SK-N-SH (cell line): ENCODE results near the gene OR4M1.

Source experiments
- CHD2 ChIP-seq: fragments of 150-350 bp; IDR thresholded peaks from 2 replicates; pipeline ENCODE4 v1.6.1; 2018; ENCODE audit warnings: low read length; ENCODE audit not compliant: partially characterized antibody
- ELF1 ChIP-seq: IDR thresholded peaks from 2 replicates; pipeline ENCODE4 v1.4.0; 2012
- EP300 ChIP-seq, 2 experiments: IDR thresholded peaks; 2 replicates each; pipeline versions ENCODE4 v1.4.0 to v1.6.1; 2012; ENCODE audit warnings: borderline replicate concordance in 1 of 2, low read depth in 1 of 2, low read length in 1 of 2
- RCOR1 ChIP-seq: fragments of 150-350 bp; IDR thresholded peaks from 2 replicates; pipeline ENCODE4 v1.6.1; 2017; ENCODE audit warnings: antibody characterized with exemption, low read length
- SIN3A ChIP-seq: IDR thresholded peaks from 2 replicates; pipeline ENCODE4 v1.6.1; 2012; ENCODE audit warnings: low read depth, mild to moderate bottlenecking, low read length, moderate library complexity, borderline replicate concordance
- SMC3 ChIP-seq: IDR thresholded peaks from 2 replicates; pipeline ENCODE4 v1.6.1; 2012; ENCODE audit warnings: low read depth, low read length, improper control_type of control experiment
- TAF1 ChIP-seq: IDR thresholded peaks from 2 replicates; pipeline ENCODE4 v1.6.1; 2012; ENCODE audit warnings: low read depth, mild to moderate bottlenecking, low read length, moderate library complexity, borderline replicate concordance
- YY1 ChIP-seq: IDR thresholded peaks from 2 replicates; pipeline ENCODE4 v1.4.0; 2012; ENCODE audit warnings: low read depth, mild to moderate bottlenecking
- ZBTB33 ChIP-seq: IDR thresholded peaks from 2 replicates; pipeline ENCODE4 v1.4.0; 2012; ENCODE audit warnings: low read depth, borderline replicate concordance
- TF ChIP-seq, protein P1 (sequence below): fragments of 200-600 bp; sonication (generic); IDR thresholded peaks from 2 replicates; pipeline ENCODE4 v1.6.1; 2017; ENCODE audit warnings: antibody characterized with exemption, mild to moderate bottlenecking, moderate library complexity

DNA sequence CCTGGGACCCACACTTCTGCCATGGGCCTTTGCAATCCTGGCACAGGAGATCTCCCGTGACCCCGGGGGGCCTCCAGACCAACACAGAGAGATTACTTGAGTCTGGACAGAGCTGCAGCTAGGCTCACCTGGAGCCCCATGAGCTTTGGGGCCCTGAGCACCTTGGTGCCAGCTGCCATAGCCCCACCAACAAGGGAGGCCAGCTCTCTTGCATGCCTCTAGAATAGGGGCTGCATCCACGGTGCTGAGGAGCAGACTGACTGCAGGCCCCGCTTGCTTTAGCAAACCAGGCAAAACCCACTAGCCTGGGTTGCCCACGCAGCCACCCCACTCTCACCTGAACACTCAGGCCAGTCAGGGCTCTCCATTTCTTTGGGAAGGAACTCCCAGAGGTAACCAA, 26.6 kb downstream of the OR4M1 start:
- no peak for TF ChIP-seq YY1
- TF ChIP-seq, protein P1, sequence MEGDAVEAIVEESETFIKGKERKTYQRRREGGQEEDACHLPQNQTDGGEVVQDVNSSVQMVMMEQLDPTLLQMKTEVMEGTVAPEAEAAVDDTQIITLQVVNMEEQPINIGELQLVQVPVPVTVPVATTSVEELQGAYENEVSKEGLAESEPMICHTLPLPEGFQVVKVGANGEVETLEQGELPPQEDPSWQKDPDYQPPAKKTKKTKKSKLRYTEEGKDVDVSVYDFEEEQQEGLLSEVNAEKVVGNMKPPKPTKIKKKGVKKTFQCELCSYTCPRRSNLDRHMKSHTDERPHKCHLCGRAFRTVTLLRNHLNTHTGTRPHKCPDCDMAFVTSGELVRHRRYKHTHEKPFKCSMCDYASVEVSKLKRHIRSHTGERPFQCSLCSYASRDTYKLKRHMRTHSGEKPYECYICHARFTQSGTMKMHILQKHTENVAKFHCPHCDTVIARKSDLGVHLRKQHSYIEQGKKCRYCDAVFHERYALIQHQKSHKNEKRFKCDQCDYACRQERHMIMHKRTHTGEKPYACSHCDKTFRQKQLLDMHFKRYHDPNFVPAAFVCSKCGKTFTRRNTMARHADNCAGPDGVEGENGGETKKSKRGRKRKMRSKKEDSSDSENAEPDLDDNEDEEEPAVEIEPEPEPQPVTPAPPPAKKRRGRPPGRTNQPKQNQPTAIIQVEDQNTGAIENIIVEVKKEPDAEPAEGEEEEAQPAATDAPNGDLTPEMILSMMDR: no peak
- no peak for TF ChIP-seq SIN3A
- no peak for TF ChIP-seq EP300 (IDR thresholded peaks at IDR 0.05; ENCODE audit: borderline replicate concordance in 1 of 2, low read depth in 1 of 2, low read length in 1 of 2)
- TF ChIP-seq ZBTB33: no peak
- no peak for TF ChIP-seq SMC3
- TF ChIP-seq TAF1: no peak
- TF ChIP-seq RCOR1: no peak
- no peak for TF ChIP-seq ELF1
- no peak for TF ChIP-seq CHD2
